BE2C (cell line): ENCODE measurements around the gene TMTC2.

ENCODE experiments used
- DNase-seq: peaks from one replicate; pipeline ENCODE4 v3.0.0-alpha.2; 2020
- H3K27me3 ChIP-seq: fragments of 250-450 bp; sonication (Bioruptor Pico); 2 replicates; pipeline ENCODE4 v1.5.1; 2020; ENCODE audit warnings: mild to moderate bottlenecking
- H3K36me3 ChIP-seq: fragments of 250-450 bp; sonication (Bioruptor Pico); 2 replicates; pipeline ENCODE4 v1.5.1; 2020; ENCODE audit warnings: mild to moderate bottlenecking
- H3K4me1 ChIP-seq: fragments of 250-450 bp; sonication (Bioruptor Pico); 2 replicates; pipeline ENCODE4 v1.5.1; 2020
- H3K4me3 ChIP-seq: 2 replicates; pipeline ENCODE4 v1.5.1; 2011; ENCODE audit warnings: low read depth, low read length
- H3K9me3 ChIP-seq: fragments of 250-450 bp; sonication (Bioruptor Pico); 2 replicates; pipeline ENCODE4 v1.5.1; 2020
- TF ChIP-seq, protein P1 (sequence below): IDR thresholded peaks from 2 replicates; pipeline ENCODE4 v1.5.1; 2012; ENCODE audit warnings: mild to moderate bottlenecking, low read depth, low read length

TMTC2 gene

DNA sequence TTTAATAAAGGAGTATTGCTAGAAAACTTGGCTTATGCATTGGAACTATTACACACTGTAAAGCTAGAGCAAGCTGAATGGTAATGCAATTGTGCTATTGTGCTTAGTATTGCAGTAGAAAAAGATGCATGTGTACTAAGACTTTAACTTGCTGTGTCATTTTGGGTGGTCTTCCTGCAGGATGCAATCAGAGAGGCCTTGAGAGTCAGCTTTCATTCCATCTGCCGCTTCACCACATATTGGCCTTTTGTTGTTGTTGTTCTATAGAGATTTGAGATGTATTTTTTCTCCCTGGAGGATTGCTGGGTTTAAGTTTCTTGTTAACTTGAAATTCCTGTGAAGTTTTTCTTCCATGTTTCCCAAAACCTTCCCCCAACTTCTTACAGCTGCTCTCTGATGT is 449.7 kb downstream of the TMTC2 start:
- no peaks in the 10 kb centered on the region for H3K36me3 ChIP-seq
- H3K4me3 ChIP-seq = no peak overlapping the region
- TF ChIP-seq, protein P1, sequence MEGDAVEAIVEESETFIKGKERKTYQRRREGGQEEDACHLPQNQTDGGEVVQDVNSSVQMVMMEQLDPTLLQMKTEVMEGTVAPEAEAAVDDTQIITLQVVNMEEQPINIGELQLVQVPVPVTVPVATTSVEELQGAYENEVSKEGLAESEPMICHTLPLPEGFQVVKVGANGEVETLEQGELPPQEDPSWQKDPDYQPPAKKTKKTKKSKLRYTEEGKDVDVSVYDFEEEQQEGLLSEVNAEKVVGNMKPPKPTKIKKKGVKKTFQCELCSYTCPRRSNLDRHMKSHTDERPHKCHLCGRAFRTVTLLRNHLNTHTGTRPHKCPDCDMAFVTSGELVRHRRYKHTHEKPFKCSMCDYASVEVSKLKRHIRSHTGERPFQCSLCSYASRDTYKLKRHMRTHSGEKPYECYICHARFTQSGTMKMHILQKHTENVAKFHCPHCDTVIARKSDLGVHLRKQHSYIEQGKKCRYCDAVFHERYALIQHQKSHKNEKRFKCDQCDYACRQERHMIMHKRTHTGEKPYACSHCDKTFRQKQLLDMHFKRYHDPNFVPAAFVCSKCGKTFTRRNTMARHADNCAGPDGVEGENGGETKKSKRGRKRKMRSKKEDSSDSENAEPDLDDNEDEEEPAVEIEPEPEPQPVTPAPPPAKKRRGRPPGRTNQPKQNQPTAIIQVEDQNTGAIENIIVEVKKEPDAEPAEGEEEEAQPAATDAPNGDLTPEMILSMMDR = no peak
- H3K9me3 ChIP-seq = no peaks in the 10 kb centered on the region
- H3K27me3 ChIP-seq = no peaks in the 10 kb centered on the region
- no peak for DNase-seq
- H3K4me1 ChIP-seq = no peaks in the 10 kb centered on the region

DNA sequence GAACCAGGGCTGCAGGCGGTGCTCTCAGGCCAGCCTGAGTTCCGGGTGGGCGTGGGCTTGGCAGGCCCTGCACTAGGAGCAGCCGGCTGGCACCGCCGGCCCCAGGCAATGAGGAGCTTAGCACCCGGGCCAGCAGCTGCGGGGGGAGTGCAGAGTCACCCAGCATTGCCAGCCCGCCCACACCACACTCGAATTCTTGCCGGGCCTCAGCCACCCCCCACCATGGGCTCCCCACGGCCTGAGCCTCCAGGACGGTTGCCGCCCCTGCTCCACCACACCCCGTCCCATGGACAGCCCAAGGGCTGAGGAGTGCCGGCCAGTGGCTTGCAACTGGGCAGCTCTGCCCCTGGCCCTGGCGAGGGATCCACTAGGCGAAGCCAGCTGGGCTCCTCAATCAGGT is 453.4 kb downstream of the TMTC2 start:
- DNase-seq = no peak

DNA sequence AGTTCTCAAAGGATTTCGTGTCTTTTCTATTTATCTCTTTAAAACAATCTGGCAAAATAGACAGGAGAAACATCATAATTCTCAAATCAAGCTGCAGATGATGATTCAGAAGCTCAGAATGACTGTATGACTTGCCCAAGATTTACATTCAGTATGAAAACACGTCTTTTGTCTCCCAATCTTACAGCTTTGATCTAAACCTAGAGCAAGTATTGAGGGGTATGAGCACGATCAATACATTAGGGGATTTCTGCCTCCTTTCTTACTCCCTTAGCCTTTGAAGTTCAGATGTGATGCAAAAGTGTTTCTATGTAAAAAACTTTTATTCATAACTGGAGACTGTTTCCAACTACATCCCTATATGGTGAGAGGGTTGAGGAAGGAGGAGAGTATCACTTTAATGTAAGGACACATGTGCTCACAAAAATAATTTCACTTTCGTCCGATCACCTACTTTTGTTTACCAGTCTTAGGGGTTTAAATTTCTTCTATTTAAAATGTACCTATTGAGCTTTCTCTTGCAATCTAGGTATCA is 454.8 kb downstream of the TMTC2 start:
- TF ChIP-seq, protein P1 = no peak
- H3K36me3 ChIP-seq = no peaks in the 10 kb centered on the region
- H3K4me1 ChIP-seq = no peaks in the 10 kb centered on the region
- H3K9me3 ChIP-seq = no peaks in the 10 kb centered on the region
- H3K27me3 ChIP-seq = no peaks in the 10 kb centered on the region
- H3K4me3 ChIP-seq = no peak overlapping the region
- no peak for DNase-seq

More for the DNA sequence above, 453.4 kb downstream of the TMTC2 start:
- no peaks in the 10 kb centered on the region for H3K9me3 ChIP-seq
- TF ChIP-seq, protein P1 = no peak
- no peak overlapping the region for H3K4me3 ChIP-seq
- no peaks in the 10 kb centered on the region for H3K4me1 ChIP-seq
- H3K27me3 ChIP-seq = no peaks in the 10 kb centered on the region
- H3K36me3 ChIP-seq = no peaks in the 10 kb centered on the region

DNA sequence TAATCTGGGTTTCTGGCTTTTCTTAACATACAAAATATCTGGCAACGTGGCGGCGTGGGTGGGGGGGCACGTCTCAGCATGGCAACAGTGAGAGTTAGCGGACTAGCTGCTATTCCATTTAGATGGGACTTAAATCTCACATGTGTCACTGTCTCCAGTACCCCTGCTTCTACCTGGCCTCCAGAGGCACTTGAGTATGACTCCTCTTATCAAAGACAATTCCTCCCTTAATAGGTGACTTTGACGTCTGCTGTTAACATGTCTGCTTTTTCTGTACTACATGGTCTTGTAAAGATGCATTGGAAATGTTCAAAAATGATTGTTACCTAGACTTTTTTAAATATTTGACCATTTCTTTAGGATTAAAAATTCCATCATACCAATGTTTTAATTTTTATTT is 456.2 kb downstream of the TMTC2 start:
- no peaks in the 10 kb centered on the region for H3K9me3 ChIP-seq
- no peaks in the 10 kb centered on the region for H3K27me3 ChIP-seq
- H3K36me3 ChIP-seq = no peaks in the 10 kb centered on the region
- no peak for DNase-seq
- TF ChIP-seq, protein P1 = no peak
- H3K4me3 ChIP-seq = no peak overlapping the region
- H3K4me1 ChIP-seq = no peaks in the 10 kb centered on the region

DNA sequence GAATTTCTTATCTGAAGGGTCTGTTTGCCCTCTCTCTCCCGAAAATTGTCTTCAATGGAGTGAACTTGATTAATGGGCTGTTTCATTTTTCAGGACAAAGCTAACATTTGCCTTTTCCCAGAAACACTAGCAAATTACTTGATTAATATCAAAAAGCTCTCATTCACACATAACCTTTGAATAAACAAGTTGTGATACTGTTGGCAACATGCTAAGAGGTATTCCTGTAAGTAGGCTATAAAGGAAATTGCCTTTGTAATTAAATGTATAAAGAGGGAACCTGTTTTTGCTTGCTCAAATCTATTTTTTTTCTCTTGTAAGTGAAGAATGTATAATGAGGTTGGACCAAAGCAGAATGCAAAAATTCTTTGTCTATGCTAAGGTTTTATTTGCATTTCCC is 457.2 kb downstream of the TMTC2 start:
- no peaks in the 10 kb centered on the region for H3K9me3 ChIP-seq
- no peak for DNase-seq

DNA sequence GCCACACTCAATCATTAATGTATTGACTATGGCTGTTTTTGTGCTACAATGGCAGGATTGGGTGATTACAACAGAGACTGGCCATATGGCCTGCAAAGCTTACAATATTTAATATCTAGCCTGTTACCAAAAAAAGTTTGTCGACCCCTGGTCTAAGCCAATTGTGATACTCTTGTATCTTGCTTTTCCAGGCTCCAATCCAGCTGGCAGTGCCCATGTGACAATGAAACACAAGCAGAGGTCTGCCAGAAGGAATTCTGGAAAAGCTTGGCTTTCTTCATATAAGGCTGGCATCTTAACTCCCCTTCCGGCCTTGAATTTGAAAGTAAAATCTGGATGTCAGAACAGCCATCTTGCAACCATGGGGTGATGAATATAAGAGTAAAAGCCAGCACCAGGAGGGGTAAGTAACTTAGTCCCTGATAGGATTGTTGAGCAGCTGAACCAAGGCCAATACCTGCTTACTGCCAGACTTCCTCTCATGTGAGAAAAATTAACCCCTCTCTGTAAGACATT is 458.7 kb downstream of the TMTC2 start:
- Histone ChIP-seq H3K36me3 (no peaks in the 10 kb centered on the region), H3K27me3 (no peaks in the 10 kb centered on the region), H3K4me3 (no peak overlapping the region), H3K9me3 (no peaks in the 10 kb centered on the region), H3K4me1 (no peaks in the 10 kb centered on the region)
- no peak for DNase-seq
- TF ChIP-seq, protein P1 = no peak

More for the DNA sequence above, 457.2 kb downstream of the TMTC2 start:
- H3K27me3 ChIP-seq = no peaks in the 10 kb centered on the region
- H3K4me1 ChIP-seq = no peaks in the 10 kb centered on the region
- TF ChIP-seq, protein P1 = no peak
- H3K4me3 ChIP-seq = no peak overlapping the region
- H3K36me3 ChIP-seq = no peaks in the 10 kb centered on the region
